Right lobe of liver (tissue), 6 donors: ENCODE data around the gene CCDC92. TPM values are rescaled to one million over a fixed set of nuclear protein-coding genes. Genes with fewer than 3 reads are reported as not detected.

Experiments used
- ATAC-seq, 4 donors: fragments of 200-7000 bp; cut with Tn5 transposase; one replicate each; pipeline ENCODE4 v1.9.1; 2020; ENCODE audit warnings: mild to moderate bottlenecking in 4 of 4, moderate library complexity in 4 of 4
- DNase-seq, 3 donors: peaks; one replicate each; pipeline ENCODE4 v3.0.0-alpha.2; 2020
- H3K27ac ChIP-seq, 3 donors: fragments of 200-600 bp; one replicate each; pipeline ENCODE4 v1.8.0; 2022
- H3K27me3 ChIP-seq, 2 donors: fragments of 200-600 bp; one replicate each; pipeline ENCODE4 v1.8.0; 2022
- H3K36me3 ChIP-seq, 4 donors: fragments of 200-600 bp; sonication (generic) in 1 of 4; one replicate each; pipeline versions ENCODE4 v1.5.1 to v1.8.0; 2017 to 2022; ENCODE audit warnings: control low read depth in 1 of 4
- H3K4me1 ChIP-seq, 4 donors: fragments of 200-600 bp; sonication (generic) in 1 of 4; one replicate each; pipeline versions ENCODE4 v1.5.1 to v1.8.0; 2017 to 2022; ENCODE audit warnings: control low read depth in 1 of 4
- H3K4me3 ChIP-seq, 3 donors: fragments of 200-600 bp; one replicate each; pipeline ENCODE4 v1.8.0; 2022
- H3K9me3 ChIP-seq, 4 donors: fragments of 200-600 bp; sonication (generic) in 1 of 4; one replicate each; pipeline versions ENCODE4 v1.5.1 to v1.8.0; 2017 to 2022; ENCODE audit warnings: control low read depth in 1 of 4
- CTCF ChIP-seq, 4 donors: fragments of 200-600 bp in 3 of 4; fragments of 450-650 bp in 1 of 4; IDR thresholded peaks; one replicate each; pipeline versions ENCODE4 v1.5.1 to v1.8.0; 2016 to 2022; ENCODE audit warnings: antibody characterized with exemption in 4 of 4, mild to moderate bottlenecking in 2 of 4
- POLR2A ChIP-seq: fragments of 450-650 bp; IDR thresholded peaks from one replicate; pipeline ENCODE4 v1.6.1; 2017; ENCODE audit warnings: antibody characterized with exemption, mild to moderate bottlenecking
- WGBS: methylation state at CpG from one replicate; pipeline ENCODE4 v1.1.6; 2018; ENCODE audit warnings: low coverage, low lambda C conversion rate; ENCODE audit not compliant: insufficient coverage; ENCODE audit errors: missing lambda C conversion rate; 5-methylcytosine and 5-hydroxymethylcytosine counted together
- intact Hi-C, 2 donors: fragments of 100-400 bp; cut with DNase I; formaldehyde crosslinking; loops; one replicate each; pipeline versions ENCODE4 v1.11.2 to v1.14.1; 2022
- total RNA-seq, 6 experiments: library from RNA; depleted of rRNA in 2 of 6; stranded (reverse); fragments of >200 nt in 2 of 6; fragmentation: NEBNext Ultra II Directional in 3 of 6; extraction: Animal tissue kit (Norgen Biotek cat#: 25700) in 3 of 6; gene quantifications; one replicate each; pipeline versions ENCODE4 v1.1.0 to v1.2.4, GENCODE V29; 2016 to 2023
- donor health status: DM: no; HTN: yes; CAD: no.
- donor health status: DM: no; HTN: no; CAD: no.
- donor health status: DM: no; HTN: no; CAD: no.
- donor health status: DM: no; HTN: yes; CAD: no.
- donor health status: DM: no; HTN: yes; CAD: no.

CCDC92 gene
- total RNA-seq, 6 experiments from 2014 or later: 12.5 to 17.5 (median 16.1) TPM

GRCh38 chr12:123952037-123952436 is 20.6 kb downstream of the CCDC92 start:
- intact Hi-C loops: no loop called here
- Histone ChIP-seq H3K9me3 (no peaks in the 10 kb centered on the region), H3K27ac (no peak overlapping the region), H3K27me3 (no peaks in the 10 kb centered on the region), H3K4me1 (peaks cover 0 to 18% (median 8%) of the 10 kb centered on the region in 4 donors), H3K4me3 (no peak overlapping the region), H3K36me3 (no peaks in the 10 kb centered on the region)
- no peak for TF ChIP-seq CTCF (IDR thresholded peaks at IDR 0.05)
- no peak for TF ChIP-seq POLR2A
- 58% methylated on average over 2 of the region's 2 CpGs for WGBS
- ATAC-seq (no peak), DNase-seq (no peak)

GRCh38 chr12:123951467-123951866 is 21.2 kb downstream of the CCDC92 start:
- DNase-seq (no peak), ATAC-seq (no peak)
- Histone ChIP-seq H3K27ac (no peak overlapping the region), H3K4me1 (peaks cover 0 to 18% (median 8%) of the 10 kb centered on the region in 4 donors), H3K36me3 (no peaks in the 10 kb centered on the region), H3K9me3 (no peaks in the 10 kb centered on the region), H3K27me3 (no peaks in the 10 kb centered on the region), H3K4me3 (no peak overlapping the region)
- 82% methylated on average over 4 of the region's 4 CpGs for WGBS
- no peak for TF ChIP-seq CTCF (IDR thresholded peaks at IDR 0.05)
- TF ChIP-seq POLR2A: no peak
- intact Hi-C loops: no loop called here

GRCh38 chr12:123950476-123951349 is 21.9 kb downstream of the CCDC92 start:
- no peak for DNase-seq
- 87% methylated on average over 10 of the region's 15 CpGs for WGBS
- TF ChIP-seq CTCF (IDR thresholded peaks at IDR 0.05): no peak
- TF ChIP-seq POLR2A: no peak

GRCh38 chr12:123949770-123950165 is 22.9 kb downstream of the CCDC92 start:
- Histone ChIP-seq H3K4me1 (peaks cover 0 to 18% (median 8%) of the 10 kb centered on the region in 4 donors), H3K27me3 (no peaks in the 10 kb centered on the region), H3K36me3 (no peaks in the 10 kb centered on the region), H3K4me3 (no peak overlapping the region), H3K9me3 (no peaks in the 10 kb centered on the region), H3K27ac (peak overlapping the region in 2 of 3 donors; percentile 54)
- intact Hi-C loops: no loop called here
- TF ChIP-seq CTCF (IDR thresholded peaks at IDR 0.05): no peak
- TF ChIP-seq POLR2A: no peak
- 91% methylated on average over 14 of the region's 15 CpGs for WGBS
- ATAC-seq: no peak
- DNase-seq: no peak

More at GRCh38 chr12:123950476-123951349, 21.9 kb downstream of the CCDC92 start:
- no peak for ATAC-seq
- H3K27ac ChIP-seq: peak overlapping the region in 1 of 3 donors; percentile 54
- no peaks in the 10 kb centered on the region for H3K27me3 ChIP-seq
- H3K36me3 ChIP-seq: no peaks in the 10 kb centered on the region
- H3K9me3 ChIP-seq: no peaks in the 10 kb centered on the region
- intact Hi-C loops: no loop called here
- peaks cover 0 to 18% (median 8%) of the 10 kb centered on the region in 4 donors for H3K4me1 ChIP-seq
- H3K4me3 ChIP-seq: no peak overlapping the region
